Osteoblast (primary cell): ENCODE data around the gene SIRT3. TPM values are rescaled to one million over a fixed set of nuclear protein-coding genes. Genes with fewer than 3 reads are reported as not detected.
"Not testable (repeated sequence)": the region's sequence is repeated elsewhere in the genome, so short reads cannot be mapped to it uniquely, and the experiment has no call there.

Experiments
- DNase-seq: peaks from one replicate; pipeline ENCODE4 v3.0.0; 2011; ENCODE audit warnings: low spot score, mixed read lengths; ENCODE audit not compliant: insufficient read length; ENCODE audit errors: missing footprints
- H2AFZ ChIP-seq: 2 replicates; pipeline ENCODE4 v1.6.0; 2011; ENCODE audit warnings: mild to moderate bottlenecking, low read length
- H3K27ac ChIP-seq: 2 replicates; pipeline ENCODE4 v1.5.1; 2011; ENCODE audit warnings: mild to moderate bottlenecking, low read depth, low read length, moderate library complexity
- H3K27me3 ChIP-seq: 2 replicates; pipeline ENCODE4 v1.6.0; 2012; ENCODE audit warnings: mild to moderate bottlenecking, control low read depth, inconsistent platforms, low read length, moderate library complexity; ENCODE audit not compliant: insufficient read depth
- H3K36me3 ChIP-seq: 2 replicates; pipeline ENCODE4 v1.5.1; 2011; ENCODE audit warnings: mild to moderate bottlenecking, low read length, control low read depth, moderate library complexity; ENCODE audit not compliant: insufficient read depth
- H3K4me1 ChIP-seq: 2 replicates; pipeline ENCODE4 v1.5.1; 2011; ENCODE audit warnings: mild to moderate bottlenecking, low read length, control low read depth, moderate library complexity; ENCODE audit not compliant: insufficient read depth
- H3K4me2 ChIP-seq: 2 replicates; pipeline ENCODE4 v1.6.0; 2011; ENCODE audit warnings: mild to moderate bottlenecking, low read length; ENCODE audit not compliant: insufficient read depth
- H3K4me3 ChIP-seq: fragments of 200-600 bp; sonication (generic); 3 replicates; pipeline ENCODE4 v1.5.1; 2012; ENCODE audit warnings: mild to moderate bottlenecking, low read length, inconsistent platforms; ENCODE audit not compliant: insufficient read depth
- H3K79me2 ChIP-seq: 2 replicates; pipeline ENCODE4 v1.6.0; 2012; ENCODE audit warnings: mild to moderate bottlenecking, low read length, control low read depth, inconsistent platforms; ENCODE audit not compliant: insufficient read depth
- H3K9me3 ChIP-seq: 2 replicates; pipeline ENCODE4 v1.5.1; 2011; ENCODE audit warnings: low read depth, low read length, control low read depth
- H4K20me1 ChIP-seq: 2 replicates; pipeline ENCODE4 v1.6.0; 2012; ENCODE audit warnings: mild to moderate bottlenecking, low read length, control low read depth; ENCODE audit not compliant: insufficient read depth
- CTCF ChIP-seq: IDR thresholded peaks from 2 replicates; pipeline ENCODE4 v1.5.1; 2011; ENCODE audit warnings: mild to moderate bottlenecking, low read depth, low read length, moderate library complexity; ENCODE audit errors: extremely low read depth
- total RNA-seq: library from RNA; depleted of rRNA; stranded (reverse); fragments of >200 nt; gene quantifications from 2 replicates; pipeline ENCODE4 v1.2.3, GENCODE V29; 2012

SIRT3 gene
- total RNA-seq, 1 donor: 11.2 TPM

GRCh38 chr11:272195-272930 lies 36.2 kb upstream of the SIRT3 start:
- Histone ChIP-seq H2AFZ (no peak overlapping the region), H3K27me3 (peaks cover 18% of the 10 kb centered on the region), H3K27ac (no peak overlapping the region), H4K20me1 (no peaks in the 10 kb centered on the region), H3K36me3 (no peaks in the 10 kb centered on the region), H3K4me3 (no peak overlapping the region), H3K79me2 (no peaks in the 10 kb centered on the region), H3K4me2 (no peak overlapping the region), H3K9me3 (no peaks in the 10 kb centered on the region), H3K4me1 (no peaks in the 10 kb centered on the region)
- peak; percentile 42 for DNase-seq
- no peak for TF ChIP-seq CTCF

- peaks cover 17% of the 10 kb centered on the region for H3K27me3 ChIP-seq
- H3K4me1 ChIP-seq: no peaks in the 10 kb centered on the region
- H3K36me3 ChIP-seq: no peaks in the 10 kb centered on the region
- H3K4me3 ChIP-seq: no peak overlapping the region
- no peak overlapping the region for H2AFZ ChIP-seq
- H4K20me1 ChIP-seq: no peaks in the 10 kb centered on the region
- no peaks in the 10 kb centered on the region for H3K79me2 ChIP-seq
- no peak overlapping the region for H3K27ac ChIP-seq
- H3K4me2 ChIP-seq: no peak overlapping the region
- no peaks in the 10 kb centered on the region for H3K9me3 ChIP-seq
- DNase-seq: peak; percentile 65
- no peak for TF ChIP-seq CTCF
Measured at GRCh38 chr11:271319-271715, 35.2 kb upstream of the SIRT3 start.

GRCh38 chr11:270451-271318 lies 34.5 kb upstream of the SIRT3 start:
- Histone ChIP-seq H2AFZ (no peak overlapping the region), H3K36me3 (no peaks in the 10 kb centered on the region), H3K27ac (no peak overlapping the region), H3K4me1 (no peaks in the 10 kb centered on the region), H3K4me2 (no peak overlapping the region), H3K9me3 (no peaks in the 10 kb centered on the region), H3K4me3 (no peak overlapping the region), H3K79me2 (no peaks in the 10 kb centered on the region), H4K20me1 (no peaks in the 10 kb centered on the region), H3K27me3 (peaks cover 12% of the 10 kb centered on the region)
- peak; percentile 74 for DNase-seq
- TF ChIP-seq CTCF: no peak

GRCh38 chr11:269146-269890 lies 33.2 kb upstream of the SIRT3 start:
- Histone ChIP-seq H3K4me2 (peak overlapping the region; percentile 25), H3K27me3 (peaks cover 10% of the 10 kb centered on the region), H3K36me3 (no peaks in the 10 kb centered on the region), H3K79me2 (no peaks in the 10 kb centered on the region), H3K4me3 (peak overlapping the region; percentile 4), H3K9me3 (no peaks in the 10 kb centered on the region), H3K27ac (no peak overlapping the region), H2AFZ (peak overlapping the region; percentile 0), H4K20me1 (no peaks in the 10 kb centered on the region), H3K4me1 (no peaks in the 10 kb centered on the region)
- no peak for TF ChIP-seq CTCF
- peak; percentile 27 for DNase-seq

GRCh38 chr11:268716-269145 lies 32.6 kb upstream of the SIRT3 start:
- not testable (repeated sequence) for H3K27ac ChIP-seq, H3K4me1 ChIP-seq, H3K79me2 ChIP-seq, H3K27me3 ChIP-seq, H3K9me3 ChIP-seq, H2AFZ ChIP-seq, H4K20me1 ChIP-seq, H3K36me3 ChIP-seq
- Histone ChIP-seq H3K4me2 (peak overlapping the region; percentile 25), H3K4me3 (peak overlapping the region; percentile 4)
- peak; percentile 90 for DNase-seq
